AG04450 (cell line): ENCODE data around the gene OSGEPL1. TPM values are rescaled to one million over a fixed set of nuclear protein-coding genes. Genes with fewer than 3 reads are reported as not detected.

Experiments
- CTCF ChIA-PET: fragments of 300-600, 350-600 bp; formaldehyde crosslinking; extraction: SDS; loops from one replicate; lab custom pipeline; 2022; ENCODE audit warnings: antibody characterized with exemption, inconsistent platforms; lab: Charles Lee
- POLR2A ChIA-PET: fragments of 350-600 bp; formaldehyde crosslinking; extraction: SDS; loops from one replicate; lab custom pipeline; 2021; ENCODE audit warnings: antibody characterized with exemption, inconsistent platforms; lab: Yijun Ruan, JAX
- DNase-seq: peaks from one replicate; pipeline ENCODE4 v3.0.0-alpha.2; 2011; ENCODE audit warnings: low read depth, low spot score
- H3K27ac ChIP-seq: one replicate; pipeline ENCODE4 v1.5.1; 2012; ENCODE audit warnings: low read depth, low read length, control low read depth
- H3K27me3 ChIP-seq: one replicate; pipeline ENCODE4 v1.6.0; 2012; ENCODE audit warnings: low read length; ENCODE audit not compliant: control insufficient read depth, insufficient read depth
- H3K4me3 ChIP-seq: 2 replicates; pipeline ENCODE4 v1.5.1; 2011; ENCODE audit warnings: mild to moderate bottlenecking, low read depth, low read length, control low read depth
- H3K9me3 ChIP-seq: 2 replicates; pipeline ENCODE4 v1.5.1; 2012; ENCODE audit warnings: low read length; ENCODE audit not compliant: control insufficient read depth, insufficient read depth
- CTCF ChIP-seq: IDR thresholded peaks from 2 replicates; pipeline ENCODE4 v1.5.1; 2011; ENCODE audit warnings: low read depth, low read length, control low read depth, inconsistent platforms
- polyA plus RNA-seq: library from polyadenylated mRNA; depleted of rRNA; stranded (reverse); fragments of >200 nt; gene quantifications from 2 replicates; pipeline ENCODE4 v1.2.3, GENCODE V29; 2011; rRNA removed

Gene OSGEPL1
- polyA plus RNA-seq, 1 experiment, result 6.0 TPM

DNA sequence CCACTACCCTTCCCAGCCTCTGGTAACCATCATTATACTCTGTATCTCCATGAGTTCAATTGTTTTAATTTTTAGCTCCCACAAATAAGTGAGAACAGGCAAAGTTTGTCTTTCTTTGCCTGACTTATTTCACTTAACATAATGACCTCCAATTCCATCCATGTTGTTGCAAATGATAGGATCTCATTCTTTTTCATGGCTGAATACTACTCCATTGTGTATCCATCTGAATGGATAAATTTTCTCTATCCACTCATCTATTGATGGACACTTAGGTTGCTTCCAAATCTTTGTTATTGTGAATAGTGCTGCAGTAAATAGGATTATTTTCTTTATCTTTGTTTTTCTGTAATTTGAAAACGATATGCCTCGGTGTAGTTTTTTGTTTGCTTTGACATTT, 61.9 kb downstream of the OSGEPL1 start:
- POLR2A ChIA-PET, result no interaction called here
- Histone ChIP-seq H3K4me3 (no peak overlapping the region), H3K9me3 (no peaks in the 10 kb centered on the region), H3K27me3 (no peaks in the 10 kb centered on the region), H3K27ac (no peak overlapping the region)
- CTCF ChIA-PET, result interaction anchor here (0.9 to 5.1 kb wide), 2 partner anchors 28 to 41 kb away, joined by 3 to 56 read pairs; partner anchors contain the start of gene ASNSD1
- no peak for TF ChIP-seq CTCF
- no peak for DNase-seq

DNA sequence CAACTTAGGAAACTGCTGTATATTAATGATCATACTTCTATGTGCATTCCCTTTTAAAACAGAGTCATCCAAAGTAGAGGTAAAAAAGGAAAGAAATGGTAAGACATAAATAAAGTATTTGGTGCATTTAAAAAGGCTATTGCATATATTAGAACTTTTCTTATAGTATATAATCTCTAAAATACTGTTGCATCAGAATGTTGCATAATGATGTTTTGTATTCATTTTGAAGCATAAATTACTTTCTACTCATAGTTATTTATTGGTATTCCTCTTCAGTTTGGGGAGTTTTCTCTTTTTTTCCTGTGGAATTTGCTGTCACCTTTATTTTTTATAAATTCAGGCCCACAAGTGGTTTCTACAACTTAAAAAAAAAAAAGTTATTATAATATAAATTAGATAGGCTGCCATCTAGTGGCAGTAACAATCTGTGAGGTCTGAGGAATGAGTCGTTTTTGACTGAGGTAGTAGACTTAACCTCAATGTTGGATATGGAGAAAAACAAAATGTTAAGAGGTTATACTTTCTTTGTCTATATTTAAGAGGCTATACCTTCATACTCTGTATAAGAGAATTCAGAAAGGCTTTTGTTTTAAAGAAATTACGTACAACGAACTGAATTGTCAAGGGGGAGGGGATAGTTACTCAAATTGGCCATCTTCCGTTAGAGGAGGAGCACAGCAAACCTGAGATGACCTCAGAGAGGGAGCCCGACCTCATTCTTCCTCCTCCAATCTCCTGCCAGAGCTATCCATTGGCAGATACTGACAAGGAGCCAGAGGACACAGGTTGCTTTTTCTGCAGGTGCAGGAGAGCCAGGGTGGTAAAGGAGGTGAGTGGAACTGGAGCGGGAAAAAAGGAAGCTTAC, 64.3 kb downstream of the OSGEPL1 start:
- H3K27me3 ChIP-seq, result no peaks in the 10 kb centered on the region
- H3K4me3 ChIP-seq, result no peak overlapping the region
- H3K27ac ChIP-seq, result no peak overlapping the region
- CTCF ChIA-PET, result interaction anchor here (0.6 to 5.1 kb wide), 20 partner anchors 8 to 590 kb away, joined by 3 to 56 read pairs (median 4); partner anchors contain the start of genes ANKAR, ASNSD1 and OSGEPL1
- no peak for DNase-seq
- H3K9me3 ChIP-seq, result no peaks in the 10 kb centered on the region
- POLR2A ChIA-PET, result no interaction called here
- TF ChIP-seq CTCF, result peak; percentile 65

Other genes starting within 250 kb of the OSGEPL1 start
- 5.2 and 5.4 TPM in 2 replicates for gene SLC40A1, start 182.0 kb downstream of the OSGEPL1 start, polyA plus RNA-seq
- gene ASNSD1, start 101.3 kb downstream of the OSGEPL1 start, polyA plus RNA-seq, result 38.3 and 50.1 TPM in 2 replicates
- 1.9 and 3.5 TPM in 2 replicates for gene ANKAR, start 88.1 kb downstream of the OSGEPL1 start, polyA plus RNA-seq
- 73.0 and 92.8 TPM in 2 replicates for gene ORMDL1, start 21.5 kb upstream of the OSGEPL1 start, polyA plus RNA-seq
- 11.0 and 16.3 TPM in 2 replicates for gene PMS1, start 21.7 kb upstream of the OSGEPL1 start, polyA plus RNA-seq